Neural cell (in vitro differentiated cells): Measurements from ENCODE around the gene EN2. TPM values are rescaled to one million over a fixed set of nuclear protein-coding genes. Genes with fewer than 3 reads are reported as not detected.

Experiments
- H2AFZ ChIP-seq: fragments of 200-600, 300-800 bp; sonication (generic), shearing (Covaris generic); 2 replicates; pipeline ENCODE4 v1.6.0; 2014; ENCODE audit warnings: low read depth, mild to moderate bottlenecking, antibody characterized with exemption, low read length, moderate library complexity
- H3F3A ChIP-seq: fragments of 200-600 bp; shearing (Covaris generic); 2 replicates; pipeline ENCODE4 v1.6.1; 2016; ENCODE audit warnings: mild to moderate bottlenecking, moderate library complexity, mixed read lengths, antibody characterized with exemption, low read length; ENCODE audit not compliant: insufficient read depth, poor library complexity, severe bottlenecking
- H3K27ac ChIP-seq: fragments of 200-600, 300-800 bp; sonication (generic), shearing (Covaris generic); 2 replicates; pipeline ENCODE4 v1.5.1; 2014; ENCODE audit warnings: mild to moderate bottlenecking, low read length, moderate library complexity
- H3K27me3 ChIP-seq: fragments of 300-800, 200-600 bp; sonication (generic), shearing (Covaris generic); 2 replicates; pipeline ENCODE4 v1.6.0; 2014; ENCODE audit warnings: mild to moderate bottlenecking, low read depth, low read length, moderate library complexity; ENCODE audit not compliant: insufficient read depth
- H3K36me3 ChIP-seq: fragments of 300-800, 200-600 bp; sonication (generic), shearing (Covaris generic); 2 replicates; pipeline ENCODE4 v1.5.1; 2014; ENCODE audit warnings: mild to moderate bottlenecking, antibody characterized with exemption, low read length, moderate library complexity; ENCODE audit not compliant: insufficient read depth
- H3K4me2 ChIP-seq: fragments of 300-800, 200-600 bp; sonication (generic), shearing (Covaris generic); 2 replicates; pipeline ENCODE4 v1.6.0; 2014; ENCODE audit warnings: mild to moderate bottlenecking, low read length
- H3K4me3 ChIP-seq: fragments of 300-800, 200-600 bp; sonication (generic), shearing (Covaris generic); 2 replicates; pipeline ENCODE4 v1.5.1; 2014; ENCODE audit warnings: mild to moderate bottlenecking, low read length, moderate library complexity
- H3K79me2 ChIP-seq: fragments of 200-600 bp; shearing (Covaris generic); replicated peaks from 2 replicates; pipeline ENCODE4 v1.6.0; 2014; ENCODE audit warnings: mild to moderate bottlenecking, low read length, moderate library complexity; ENCODE audit not compliant: insufficient read depth
- H3K9ac ChIP-seq: fragments of 300-800, 200-600 bp; sonication (generic), shearing (Covaris generic); 2 replicates; pipeline ENCODE4 v1.6.1; 2016; ENCODE audit warnings: mild to moderate bottlenecking, low read length, mixed read lengths
- H3K9me2 ChIP-seq: fragments of 200-600 bp; shearing (Covaris generic); 2 replicates; pipeline ENCODE4 v1.6.1; 2016; ENCODE audit warnings: mild to moderate bottlenecking, low read length, mixed read lengths; ENCODE audit not compliant: insufficient read depth
- H3K9me3 ChIP-seq: fragments of 200-600, 300-800 bp; sonication (generic), shearing (Covaris generic); 2 replicates; pipeline ENCODE4 v1.6.1; 2016; ENCODE audit warnings: mild to moderate bottlenecking, mixed run types, low read length, moderate library complexity, mixed read lengths
- H4K20me1 ChIP-seq: fragments of 200-600 bp; shearing (Covaris generic); 2 replicates; pipeline ENCODE4 v1.6.1; 2016; ENCODE audit warnings: mild to moderate bottlenecking, mixed run types; ENCODE audit not compliant: insufficient read depth
- CTCF ChIP-seq: fragments of 450-650 bp; IDR thresholded peaks from 2 replicates; pipeline ENCODE4 v1.5.1; 2014; ENCODE audit warnings: antibody characterized with exemption, mild to moderate bottlenecking, moderate library complexity; ENCODE audit not compliant: poor library complexity, severe bottlenecking
- EP300 ChIP-seq: fragments of 450-650 bp; conservative IDR thresholded peaks from 2 replicates; pipeline ENCODE4 v1.6.1; 2014; ENCODE audit warnings: antibody characterized with exemption, mild to moderate bottlenecking, moderate library complexity; ENCODE audit not compliant: poor library complexity, severe bottlenecking
- EZH2 ChIP-seq: fragments of 200-600, 300-800 bp; shearing (Covaris generic), sonication (generic); IDR thresholded peaks from 2 replicates; pipeline ENCODE4 v1.6.1; 2014; ENCODE audit warnings: antibody characterized with exemption, low read length, borderline replicate concordance, mild to moderate bottlenecking; ENCODE audit not compliant: insufficient read depth, poor library complexity, severe bottlenecking
- MXI1 ChIP-seq: fragments of 450-650 bp; conservative IDR thresholded peaks from 2 replicates; pipeline ENCODE4 v1.6.1; 2014; ENCODE audit warnings: antibody characterized with exemption, mild to moderate bottlenecking; ENCODE audit not compliant: poor library complexity, severe bottlenecking
- POLR2AphosphoS5 ChIP-seq: IDR thresholded peaks from 2 replicates; pipeline ENCODE4 v1.6.1; 2012
- RAD21 ChIP-seq: fragments of 450-650 bp; conservative IDR thresholded peaks from 2 replicates; pipeline ENCODE4 v1.6.1; 2014; ENCODE audit warnings: antibody characterized with exemption, mild to moderate bottlenecking, moderate library complexity
- SMC3 ChIP-seq: fragments of 450-650 bp; conservative IDR thresholded peaks from 2 replicates; pipeline ENCODE4 v1.6.1; 2014; ENCODE audit warnings: antibody characterized with exemption, mild to moderate bottlenecking, moderate library complexity; ENCODE audit not compliant: poor library complexity
- TAF1 ChIP-seq: IDR thresholded peaks from 2 replicates; pipeline ENCODE4 v1.6.1; 2012; ENCODE audit warnings: low read depth
- polyA plus RNA-seq: library from polyadenylated mRNA; depleted of rRNA; stranded (reverse); fragments of >200 nt; gene quantifications from 2 replicates; pipeline ENCODE4 v1.2.3, GENCODE V29; 2014
- TF ChIP-seq, protein P1 (sequence below): IDR thresholded peaks from 2 replicates; pipeline ENCODE4 v1.6.1; 2012; ENCODE audit warnings: borderline replicate concordance

EN2 gene
- polyA plus RNA-seq, 1 donor from 2014 or later, result not detected

DNA sequence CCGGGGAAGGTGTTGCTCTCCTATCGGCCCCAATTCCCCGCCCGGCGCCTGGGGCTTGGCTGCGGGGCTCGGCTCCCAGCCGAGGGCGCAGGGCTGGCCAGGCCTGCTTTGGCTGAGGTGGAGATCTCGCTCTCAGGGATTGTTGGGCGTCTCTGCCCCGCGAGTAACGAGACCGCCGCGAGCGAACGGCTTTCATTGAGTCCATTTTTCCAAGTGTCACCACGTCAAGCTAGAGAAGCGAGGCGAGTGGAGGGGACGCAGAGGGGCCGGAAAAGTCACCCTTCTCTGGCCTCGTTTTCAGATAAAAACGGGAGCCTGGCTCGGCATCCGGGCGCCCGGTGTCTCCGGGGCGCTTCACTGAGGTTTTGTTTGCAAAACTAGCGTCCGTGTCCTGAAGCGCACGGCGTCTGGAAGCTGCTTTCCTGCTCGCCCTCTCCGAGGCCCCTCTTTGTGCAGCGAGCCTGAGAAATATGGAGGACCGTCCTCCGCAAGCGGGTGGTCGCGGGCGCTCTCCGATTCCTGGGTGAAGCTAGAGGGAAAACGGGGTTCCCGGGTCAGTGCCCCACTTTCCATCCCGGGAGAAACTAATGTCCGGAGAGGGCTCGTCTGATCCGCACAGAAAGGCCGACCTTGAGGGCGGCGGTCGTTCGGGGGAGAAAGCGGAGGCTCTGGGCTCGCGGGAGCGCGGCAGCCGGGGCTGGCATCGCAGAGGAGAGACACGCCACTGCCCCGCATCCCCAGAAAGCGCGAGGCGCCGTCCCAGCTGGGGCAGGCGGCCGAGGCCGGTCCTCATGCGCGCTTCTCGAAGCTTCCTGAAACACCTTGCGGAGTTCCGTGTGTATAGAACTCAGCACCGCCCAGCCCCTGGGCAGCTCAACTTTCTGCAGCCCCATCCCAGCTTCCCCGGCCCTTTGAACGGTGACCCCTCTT is 3.5 kb upstream of the EN2 start:
- H3K27me3 ChIP-seq, result peaks cover 94% of the 10 kb centered on the region
- no peak overlapping the region for H2AFZ ChIP-seq
- H3K4me3 ChIP-seq, result no peak overlapping the region
- no peaks in the 10 kb centered on the region for H3K79me2 ChIP-seq
- no peak overlapping the region for H3K27ac ChIP-seq
- H4K20me1 ChIP-seq, result no peaks in the 10 kb centered on the region
- no peaks in the 10 kb centered on the region for H3K9me3 ChIP-seq
- H3K36me3 ChIP-seq, result no peaks in the 10 kb centered on the region
- H3K9me2 ChIP-seq, result no peaks in the 10 kb centered on the region
- H3K4me2 ChIP-seq, result no peak overlapping the region
- H3F3A ChIP-seq, result no peaks in the 10 kb centered on the region
- no peak overlapping the region for H3K9ac ChIP-seq
- TF ChIP-seq, protein P1, sequence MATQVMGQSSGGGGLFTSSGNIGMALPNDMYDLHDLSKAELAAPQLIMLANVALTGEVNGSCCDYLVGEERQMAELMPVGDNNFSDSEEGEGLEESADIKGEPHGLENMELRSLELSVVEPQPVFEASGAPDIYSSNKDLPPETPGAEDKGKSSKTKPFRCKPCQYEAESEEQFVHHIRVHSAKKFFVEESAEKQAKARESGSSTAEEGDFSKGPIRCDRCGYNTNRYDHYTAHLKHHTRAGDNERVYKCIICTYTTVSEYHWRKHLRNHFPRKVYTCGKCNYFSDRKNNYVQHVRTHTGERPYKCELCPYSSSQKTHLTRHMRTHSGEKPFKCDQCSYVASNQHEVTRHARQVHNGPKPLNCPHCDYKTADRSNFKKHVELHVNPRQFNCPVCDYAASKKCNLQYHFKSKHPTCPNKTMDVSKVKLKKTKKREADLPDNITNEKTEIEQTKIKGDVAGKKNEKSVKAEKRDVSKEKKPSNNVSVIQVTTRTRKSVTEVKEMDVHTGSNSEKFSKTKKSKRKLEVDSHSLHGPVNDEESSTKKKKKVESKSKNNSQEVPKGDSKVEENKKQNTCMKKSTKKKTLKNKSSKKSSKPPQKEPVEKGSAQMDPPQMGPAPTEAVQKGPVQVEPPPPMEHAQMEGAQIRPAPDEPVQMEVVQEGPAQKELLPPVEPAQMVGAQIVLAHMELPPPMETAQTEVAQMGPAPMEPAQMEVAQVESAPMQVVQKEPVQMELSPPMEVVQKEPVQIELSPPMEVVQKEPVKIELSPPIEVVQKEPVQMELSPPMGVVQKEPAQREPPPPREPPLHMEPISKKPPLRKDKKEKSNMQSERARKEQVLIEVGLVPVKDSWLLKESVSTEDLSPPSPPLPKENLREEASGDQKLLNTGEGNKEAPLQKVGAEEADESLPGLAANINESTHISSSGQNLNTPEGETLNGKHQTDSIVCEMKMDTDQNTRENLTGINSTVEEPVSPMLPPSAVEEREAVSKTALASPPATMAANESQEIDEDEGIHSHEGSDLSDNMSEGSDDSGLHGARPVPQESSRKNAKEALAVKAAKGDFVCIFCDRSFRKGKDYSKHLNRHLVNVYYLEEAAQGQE, result no peak
- no peak for TF ChIP-seq RAD21
- no peak for TF ChIP-seq TAF1
- peak; percentile 66 for TF ChIP-seq EZH2
- TF ChIP-seq EP300, result no peak
- TF ChIP-seq SMC3, result no peak
- no peak for TF ChIP-seq MXI1
- peak; percentile 6 for TF ChIP-seq POLR2AphosphoS5
- TF ChIP-seq CTCF, result no peak

- Histone ChIP-seq H3K9me2 (no peaks in the 10 kb centered on the region), H3K4me3 (no peak overlapping the region), H3K9ac (no peak overlapping the region), H3F3A (no peaks in the 10 kb centered on the region), H4K20me1 (no peaks in the 10 kb centered on the region), H3K27ac (no peak overlapping the region), H3K9me3 (no peaks in the 10 kb centered on the region), H3K79me2 (no peaks in the 10 kb centered on the region), H3K27me3 (peaks cover 94% of the 10 kb centered on the region), H2AFZ (no peak overlapping the region), H3K4me2 (no peak overlapping the region), H3K36me3 (no peaks in the 10 kb centered on the region)
- TF ChIP-seq EZH2 (peak; percentile 76), EP300 (no peak)
Measured at GRCh38 chr7:155455132-155455693, 2.7 kb upstream of the EN2 start.
